Smooth muscle cell of the coronary artery (primary cell): ENCODE results near the gene NSG2. TPM values are rescaled to one million over a fixed set of nuclear protein-coding genes. Genes with fewer than 3 reads are reported as not detected.

ENCODE experiments used
- total RNA-seq: library from RNA; depleted of rRNA; stranded (reverse); fragments of >200 nt; gene quantifications from 2 replicates; pipeline ENCODE4 v1.2.3, GENCODE V29; 2014; ENCODE audit warnings: low replicate concordance

NSG2 gene
- 0.23 TPM in 1 of 2 replicates, not detected in the other for total RNA-seq

GRCh38 chr5:174045470-174046025, at the start of gene NSG2:
TSS of gene NSG2 (plus strand) at chr5:174045706. CDS start at chr5:174046756, 1,050 bp downstream.

Other genes with a start within 250 kb of the NSG2 start
- 12.8 and 13.6 TPM in 2 replicates for gene CPEB4, start 157.4 kb upstream of the NSG2 start, total RNA-seq
- gene C5orf47, start 56.5 kb upstream of the NSG2 start, total RNA-seq = not detected in 2 replicates